ENCODE results near the gene RAB14.
A peak's percentile ranks its signal among the peaks of the same experiment; 100 is the strongest.

- peak; percentile 91 to 98 (median 95) for TF ChIP-seq CTCF (IDR thresholded peaks at IDR 0.05)
- peak in 1 of 3 donors; percentile 15 for TF ChIP-seq POLR2A (IDR thresholded peaks at IDR 0.05)
Measured at GRCh38 chr9:121213136-121213806, 11.6 kb upstream of the RAB14 start.

Measured in body of pancreas (tissue), 4 donors.